HG03135 (cell line): ENCODE measurements around the gene CHRNG.

Source experiments
- ATAC-seq: cut with Tn5 transposase; IDR thresholded peaks from one replicate; pipeline ENCODE4 v1.9.1; 2021; ENCODE audit warnings: mild to moderate bottlenecking, moderate library complexity; ENCODE audit not compliant: unreplicated experiment

Gene CHRNG, protein sequence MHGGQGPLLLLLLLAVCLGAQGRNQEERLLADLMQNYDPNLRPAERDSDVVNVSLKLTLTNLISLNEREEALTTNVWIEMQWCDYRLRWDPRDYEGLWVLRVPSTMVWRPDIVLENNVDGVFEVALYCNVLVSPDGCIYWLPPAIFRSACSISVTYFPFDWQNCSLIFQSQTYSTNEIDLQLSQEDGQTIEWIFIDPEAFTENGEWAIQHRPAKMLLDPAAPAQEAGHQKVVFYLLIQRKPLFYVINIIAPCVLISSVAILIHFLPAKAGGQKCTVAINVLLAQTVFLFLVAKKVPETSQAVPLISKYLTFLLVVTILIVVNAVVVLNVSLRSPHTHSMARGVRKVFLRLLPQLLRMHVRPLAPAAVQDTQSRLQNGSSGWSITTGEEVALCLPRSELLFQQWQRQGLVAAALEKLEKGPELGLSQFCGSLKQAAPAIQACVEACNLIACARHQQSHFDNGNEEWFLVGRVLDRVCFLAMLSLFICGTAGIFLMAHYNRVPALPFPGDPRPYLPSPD

DNA sequence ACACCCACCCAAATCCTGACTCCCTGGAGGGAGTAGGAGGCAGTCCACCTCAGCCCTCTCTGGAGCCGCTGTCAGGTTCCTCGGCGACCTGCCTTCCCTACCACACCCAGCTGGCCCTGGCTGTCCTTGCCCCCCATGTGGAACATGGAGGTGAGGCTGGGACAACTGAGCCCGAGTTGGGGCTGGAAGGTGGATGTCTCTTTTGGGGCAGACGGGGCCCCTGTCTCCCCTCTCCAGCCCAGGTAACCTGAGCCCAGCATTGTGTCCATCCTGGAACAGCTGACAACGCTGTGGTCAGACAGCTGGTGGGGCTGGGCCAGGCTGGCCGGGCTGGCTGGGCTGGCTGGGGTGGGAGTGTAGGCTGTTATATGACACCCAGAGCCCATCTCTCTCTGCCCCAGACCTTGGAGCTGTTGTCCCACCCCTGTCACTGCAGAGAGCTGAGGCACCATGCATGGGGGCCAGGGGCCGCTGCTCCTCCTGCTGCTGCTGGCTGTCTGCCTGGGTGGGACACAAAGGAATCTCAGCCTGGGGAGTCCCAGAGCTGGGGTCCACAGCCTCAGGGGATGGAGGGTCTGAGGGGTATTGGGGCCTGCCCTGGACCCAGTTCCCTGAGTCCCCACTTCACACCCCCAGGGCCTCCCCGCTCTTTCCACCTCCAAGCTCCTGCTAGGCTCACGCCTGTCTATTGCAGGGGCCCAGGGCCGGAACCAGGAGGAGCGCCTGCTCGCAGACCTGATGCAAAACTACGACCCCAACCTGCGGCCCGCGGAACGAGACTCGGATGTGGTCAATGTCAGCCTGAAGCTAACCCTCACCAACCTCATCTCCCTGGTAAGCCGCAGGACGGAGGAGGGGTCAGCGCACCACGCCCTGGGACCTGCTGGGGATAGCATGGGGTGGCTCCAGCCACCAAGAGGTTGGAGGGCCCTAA is at the start of gene CHRNG:
CHRNG (plus strand) TSS at position 395 of the 934 bp plus-strand sequence; CDS start at position 451, 56 bp downstream.
- no peak for ATAC-seq

DNA sequence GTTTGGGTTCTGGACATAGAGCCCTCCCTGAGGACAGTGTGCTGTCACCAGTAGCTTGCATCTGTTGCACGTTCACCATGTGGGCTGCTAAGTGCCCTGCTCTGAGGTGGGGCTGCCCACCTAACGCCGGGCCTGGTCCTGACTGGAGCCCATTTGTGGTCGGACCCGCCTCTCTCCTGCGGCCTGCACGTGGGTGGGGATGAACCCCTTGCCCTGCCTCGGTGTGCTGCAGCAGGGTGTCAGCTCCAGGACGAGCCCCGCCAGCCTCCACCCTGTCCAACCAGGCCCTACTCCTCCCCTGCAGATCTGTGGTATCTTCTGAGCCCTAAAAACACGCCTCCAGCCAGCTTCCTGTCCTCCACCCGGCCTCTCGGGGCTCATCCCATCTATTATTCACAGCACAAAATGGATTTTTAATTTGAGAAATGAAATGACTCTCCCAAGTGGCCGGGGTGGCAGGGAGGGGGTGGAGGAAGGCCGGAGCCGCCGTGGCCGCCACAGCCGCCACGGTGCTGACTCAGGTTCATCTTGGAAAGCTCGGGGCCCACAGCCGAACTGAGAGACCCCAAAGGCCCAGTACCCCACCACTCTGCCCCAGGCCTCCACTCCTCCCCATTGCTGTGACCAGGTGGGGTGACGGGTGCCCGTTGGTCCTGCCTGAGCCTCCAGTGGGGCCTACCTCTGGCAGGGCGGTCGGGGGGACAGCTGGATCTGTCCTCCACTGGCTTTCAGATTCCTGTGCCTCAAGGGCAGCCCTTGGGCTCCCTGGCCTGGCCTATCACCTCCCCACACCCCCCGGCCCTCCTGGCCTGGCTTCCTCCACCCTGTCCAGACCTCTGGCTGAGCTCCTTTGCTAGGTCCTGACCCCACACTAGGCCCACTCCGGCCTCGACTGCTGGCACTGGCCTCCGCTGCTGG is 49.0 kb upstream of the CHRNG start:
- ATAC-seq, result no peak

DNA sequence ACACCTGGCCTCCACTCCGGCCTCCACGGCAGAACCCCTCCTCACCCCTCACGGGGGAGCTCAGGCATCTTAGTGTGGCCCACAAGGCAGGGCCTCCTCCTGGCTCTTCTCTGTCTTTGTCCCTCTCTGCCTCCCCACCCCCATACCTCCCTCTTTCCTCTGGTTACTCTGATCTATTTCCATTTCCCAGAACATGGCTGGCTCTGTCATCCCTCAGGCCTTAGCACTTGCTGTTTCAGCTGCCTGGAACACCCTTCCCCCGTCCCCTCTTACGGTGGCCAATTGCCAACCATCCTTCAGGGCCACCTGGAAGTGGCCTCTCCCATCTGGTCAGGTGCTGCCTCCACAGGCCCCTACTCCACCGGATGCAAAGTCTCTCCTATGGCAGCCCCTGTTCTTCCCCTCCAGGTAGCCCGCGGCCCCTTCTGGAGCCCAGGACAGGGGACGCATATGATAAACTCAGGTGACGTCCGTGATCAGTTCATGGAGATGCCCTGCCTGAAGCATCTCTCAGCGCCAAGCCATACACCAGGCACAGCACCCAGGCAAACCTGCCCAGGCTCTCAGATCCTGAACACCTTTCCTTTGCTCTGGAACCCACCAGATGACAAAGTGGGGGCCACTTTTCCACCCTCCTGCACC is 48.2 kb upstream of the CHRNG start:
- ATAC-seq, result no peak

DNA sequence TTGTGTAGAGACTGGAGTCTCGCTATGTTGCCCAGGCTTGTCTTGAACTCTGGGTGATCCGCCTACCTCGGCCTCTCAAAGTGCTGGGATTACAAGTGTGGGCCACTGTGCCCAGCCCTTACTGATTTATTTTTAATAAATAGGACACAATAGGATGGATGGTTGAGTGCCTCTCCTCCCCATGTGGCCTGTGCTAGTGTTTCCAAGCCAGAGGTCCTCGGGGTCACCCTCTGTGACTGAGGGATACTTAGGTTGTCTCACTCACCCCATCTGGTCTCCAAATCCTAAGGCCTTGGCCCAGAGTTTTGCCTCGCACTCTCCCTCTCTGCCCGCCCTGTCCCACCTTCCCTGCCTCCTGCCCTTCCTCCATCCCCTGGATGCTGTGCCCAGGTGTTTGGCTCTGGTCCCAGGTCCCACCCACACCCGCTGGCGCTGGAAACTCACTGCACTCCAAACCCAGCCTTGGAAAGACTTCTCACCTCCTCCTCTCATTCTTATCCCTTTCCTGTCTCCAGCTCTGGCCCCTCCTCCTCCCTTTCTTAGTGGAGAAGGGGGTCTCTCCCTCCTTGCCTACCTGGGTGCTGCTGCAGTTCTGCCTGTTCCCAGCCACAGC is 47.1 kb upstream of the CHRNG start:
- ATAC-seq, result no peak

DNA sequence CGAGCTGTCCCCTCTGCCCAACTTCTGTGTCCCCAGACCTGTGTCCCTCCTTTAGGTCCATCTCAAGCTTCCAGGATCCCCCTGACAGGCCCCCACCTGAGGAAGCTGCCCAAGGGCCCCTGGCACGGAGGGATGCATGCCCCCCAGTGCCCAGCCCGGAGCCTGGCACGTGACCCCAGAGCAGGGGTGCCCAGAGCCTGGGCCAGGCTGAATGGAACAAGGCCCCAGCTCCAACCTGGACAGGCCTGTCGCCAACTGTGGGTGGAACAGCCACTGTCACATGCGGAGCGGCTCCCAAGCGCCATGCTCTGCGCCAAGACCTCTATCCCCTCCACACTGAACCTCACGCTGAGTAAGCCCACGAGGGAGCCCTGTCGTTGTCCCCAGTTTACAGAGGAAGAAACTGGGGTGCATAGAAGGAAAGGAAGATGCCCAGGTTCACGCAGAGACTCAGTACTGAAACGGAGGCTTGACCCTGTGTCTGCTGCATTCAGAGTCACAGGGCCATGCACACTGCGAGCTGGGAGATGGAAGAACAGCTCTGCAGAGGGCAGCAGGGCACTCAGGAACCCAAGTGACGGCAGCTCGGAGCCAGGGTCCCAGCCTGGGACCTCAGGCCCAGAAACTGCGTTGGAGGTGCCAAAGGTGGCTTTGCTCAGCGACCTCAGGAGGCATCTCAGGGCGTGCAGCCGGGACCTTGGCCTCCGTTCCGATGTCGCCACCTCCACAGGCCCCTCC is 46.4 kb upstream of the CHRNG start:
- ATAC-seq, result no peak

DNA sequence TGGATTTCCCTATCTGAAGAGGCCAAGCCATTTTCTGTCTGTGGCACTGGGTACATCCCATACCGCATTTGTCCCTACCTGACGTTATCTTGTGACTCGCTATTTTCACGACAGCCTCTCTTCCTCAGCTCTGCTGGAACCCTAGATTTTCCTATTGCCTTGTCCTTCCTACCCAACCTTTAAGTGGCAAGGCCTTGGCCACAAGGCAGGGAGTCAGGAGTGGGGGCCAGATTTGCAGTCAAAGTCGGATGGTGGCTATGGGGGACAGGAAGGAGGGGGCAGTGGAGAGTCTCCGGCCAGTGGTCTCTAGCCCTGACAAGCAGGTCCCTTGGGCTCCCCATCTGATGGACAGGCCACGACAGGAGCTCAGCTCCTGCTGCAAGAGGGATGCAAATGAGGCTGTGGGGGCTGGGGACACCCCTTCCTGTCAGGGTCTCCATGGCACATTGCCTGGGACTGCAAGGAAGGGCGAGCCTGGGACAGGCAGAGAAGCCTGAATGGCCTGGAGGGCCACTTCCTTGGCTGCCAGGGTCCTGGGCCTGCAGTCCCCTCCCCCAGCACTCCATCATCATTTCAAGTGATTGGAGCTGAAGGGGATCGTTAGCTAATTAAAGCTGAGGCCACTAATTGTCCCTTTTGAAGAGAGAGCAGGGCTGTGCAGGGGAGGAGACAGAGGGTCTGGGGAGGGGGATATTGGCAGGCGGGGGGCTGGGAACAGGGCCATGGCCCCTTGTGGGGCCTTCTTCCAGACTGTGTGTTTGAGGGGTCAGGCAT is 45.6 kb upstream of the CHRNG start:
- no peak for ATAC-seq

DNA sequence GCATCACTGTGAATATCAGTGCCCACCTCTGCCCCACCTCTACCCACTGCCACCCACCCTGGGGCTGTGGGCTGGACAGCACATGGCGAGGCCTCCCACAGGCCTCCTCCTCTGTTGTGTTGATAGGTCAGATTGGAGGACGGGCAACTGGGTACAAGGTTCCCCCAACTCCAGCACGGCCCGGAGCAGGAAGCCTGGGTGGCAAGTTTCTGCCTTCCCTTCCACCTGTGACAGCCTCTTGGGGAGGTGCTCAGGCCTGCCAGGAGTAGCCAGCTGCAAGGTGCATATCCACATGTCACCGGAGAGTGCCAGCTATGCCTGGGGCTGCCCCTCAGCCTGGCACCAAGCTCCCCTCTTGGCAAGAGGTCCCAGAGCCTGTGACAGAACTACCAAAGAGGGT is 45.0 kb upstream of the CHRNG start:
- ATAC-seq, result no peak

DNA sequence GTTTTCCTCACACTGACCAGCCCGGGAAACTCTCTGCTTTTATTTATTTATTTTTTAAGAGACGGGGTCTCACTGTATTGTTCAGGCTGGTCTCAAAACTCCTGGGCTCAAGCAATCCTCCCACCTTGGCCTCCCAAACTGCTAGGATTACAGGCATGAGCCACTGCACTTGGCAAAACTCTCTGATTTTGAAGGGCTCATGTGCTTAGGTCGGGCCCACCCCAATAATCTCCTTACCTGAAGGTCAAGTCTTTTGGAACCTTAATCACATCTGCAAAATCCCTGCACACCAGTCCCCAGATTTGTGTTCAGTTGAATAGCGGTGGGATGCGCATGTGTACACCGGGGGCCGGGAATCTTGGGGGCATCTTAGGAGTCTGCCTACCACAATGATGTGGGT is 44.2 kb upstream of the CHRNG start:
- no peak for ATAC-seq

DNA sequence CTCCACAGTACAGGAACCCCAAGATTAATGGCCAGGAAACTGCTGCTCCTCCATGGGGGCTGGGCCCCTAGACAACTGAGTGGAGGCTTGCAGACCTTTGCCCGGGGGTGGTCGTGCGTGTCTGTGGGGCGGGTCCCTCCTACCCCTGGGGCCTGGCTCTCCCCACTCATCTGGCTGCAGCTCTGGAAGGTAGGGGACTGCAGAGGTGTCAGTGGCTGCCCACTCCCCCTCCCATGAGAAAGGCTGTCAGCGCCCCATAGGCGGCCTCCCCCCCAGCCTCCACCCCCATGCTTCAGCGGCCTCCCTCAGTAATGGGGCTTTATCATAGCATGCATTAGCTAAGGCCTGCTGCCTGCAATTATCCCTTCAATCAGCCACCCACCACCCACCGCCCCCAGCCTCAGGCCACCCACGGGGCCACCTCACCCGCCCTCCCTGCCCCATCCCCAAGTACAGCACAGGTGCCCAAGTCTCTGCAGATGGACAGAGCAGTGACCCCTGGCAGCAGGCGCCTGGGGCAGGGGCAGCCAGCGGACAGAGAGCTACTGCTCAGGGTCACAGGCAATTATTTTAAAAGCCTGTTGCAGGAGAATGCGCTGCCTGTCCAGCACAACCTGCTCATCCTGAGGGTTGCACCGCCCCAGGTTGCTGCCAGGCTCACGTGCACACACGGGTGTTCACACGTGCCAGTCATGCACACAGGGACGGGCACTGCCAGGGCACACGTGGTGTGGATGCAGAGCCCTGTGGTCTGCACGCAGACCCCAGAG is 42.8 kb upstream of the CHRNG start:
- ATAC-seq, result no peak

DNA sequence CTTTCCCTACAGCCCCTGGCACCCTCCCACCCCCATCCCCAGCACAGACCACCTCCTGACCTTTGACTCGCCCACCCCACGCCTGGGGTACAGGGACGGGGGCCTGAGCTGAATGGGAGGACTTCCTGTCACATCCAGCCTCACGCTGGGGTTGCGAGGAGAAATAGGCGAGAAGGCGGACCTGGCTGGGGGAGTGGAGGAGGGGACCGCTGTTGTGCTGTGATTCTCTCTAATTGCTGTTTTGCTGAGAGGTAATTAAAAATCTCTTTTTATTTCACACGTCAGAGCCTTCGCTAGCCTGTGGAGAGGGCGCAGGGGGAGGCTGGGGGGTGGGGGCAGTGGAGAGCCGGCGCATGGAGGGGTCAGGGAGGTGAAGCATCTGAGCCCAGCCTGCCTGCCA is 42.1 kb upstream of the CHRNG start:
- ATAC-seq, result no peak

DNA sequence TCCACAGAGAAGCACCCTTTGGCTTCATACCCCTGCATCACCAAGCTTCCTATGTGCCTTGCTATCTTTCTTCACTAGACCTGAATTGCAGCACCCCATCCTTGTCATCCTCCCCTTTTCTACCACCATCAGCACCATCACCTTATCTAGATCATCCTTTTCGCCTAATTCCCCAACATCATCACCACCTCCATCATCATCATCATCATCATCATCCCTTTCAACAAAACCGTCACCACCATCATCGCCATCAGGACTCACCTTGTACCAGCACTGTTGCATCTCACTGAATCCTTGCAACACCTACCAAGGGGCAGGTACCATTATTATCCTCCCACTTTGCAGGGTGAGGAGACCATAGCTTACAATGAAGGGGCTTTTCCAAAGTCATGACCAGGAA is 41.0 kb upstream of the CHRNG start:
- no peak for ATAC-seq

DNA sequence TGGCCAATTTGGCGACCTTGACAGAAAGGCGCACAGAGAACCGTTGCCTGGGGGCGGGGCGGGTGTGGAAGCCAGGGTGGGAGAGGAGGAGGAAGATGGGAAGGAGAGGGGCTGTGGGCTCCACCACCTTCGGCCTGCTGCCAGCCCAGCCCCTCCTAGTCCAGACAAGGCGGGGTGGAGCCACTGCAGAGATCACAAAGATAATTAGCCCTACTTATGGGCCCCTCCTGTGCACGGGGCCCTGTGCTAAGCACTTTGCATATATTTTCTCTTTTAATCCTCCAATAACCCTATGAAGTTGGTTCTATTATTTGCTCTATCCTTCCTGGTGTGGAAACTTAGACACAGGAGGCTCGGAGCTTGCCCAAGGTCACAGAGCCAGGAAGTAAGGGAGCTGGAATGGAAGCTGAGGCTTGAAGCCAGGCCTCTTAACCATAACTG is 38.1 kb upstream of the CHRNG start:
- no peak for ATAC-seq

DNA sequence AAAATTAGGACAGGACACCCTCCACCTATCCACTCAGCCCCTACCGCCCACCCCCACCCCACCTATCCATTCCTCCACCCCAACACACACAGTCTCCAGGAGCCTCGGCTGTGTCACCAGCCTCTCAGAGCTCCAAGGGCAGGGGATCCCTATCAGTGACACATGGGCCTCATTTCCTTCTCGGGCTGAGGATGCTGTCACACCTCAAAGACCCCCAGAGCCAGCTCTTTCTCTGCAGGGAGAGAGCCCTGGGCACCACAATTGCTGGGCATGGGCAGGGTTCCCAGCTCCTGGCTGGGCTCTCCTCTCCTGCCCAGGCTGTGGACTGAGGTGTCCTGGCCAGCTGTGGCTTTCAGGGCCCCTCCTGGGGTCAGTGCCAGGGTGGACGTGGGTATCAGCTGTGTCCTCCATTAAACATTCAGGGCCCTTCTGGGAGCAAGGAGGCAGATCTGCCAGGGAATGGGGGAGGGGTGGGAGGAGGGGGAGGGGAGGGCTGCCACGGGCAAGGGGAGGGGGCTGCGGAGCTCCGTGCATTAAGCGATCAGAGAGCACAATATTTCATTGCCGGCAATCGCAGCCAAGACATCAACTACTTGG is 37.6 kb upstream of the CHRNG start:
- ATAC-seq, result no peak

DNA sequence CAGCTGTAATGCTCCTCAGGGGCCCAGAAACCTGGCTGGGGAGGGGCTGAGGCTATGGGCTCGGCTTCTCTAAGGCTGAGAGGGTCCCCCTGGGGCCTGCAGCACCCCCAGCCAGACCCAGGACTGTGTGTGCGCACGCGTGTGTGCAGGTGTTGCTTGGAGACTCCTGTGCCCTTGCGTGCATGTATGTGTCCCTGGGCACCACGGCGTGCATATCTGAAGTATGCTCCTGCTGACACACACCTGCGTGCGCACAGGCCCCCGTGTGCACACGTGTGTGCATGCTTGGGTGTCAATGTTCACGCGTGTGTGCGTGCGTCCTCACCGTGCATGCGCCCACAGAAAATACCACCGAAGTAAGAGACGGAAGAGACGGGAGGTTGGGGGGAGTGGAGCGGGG is 37.0 kb upstream of the CHRNG start:
- no peak for ATAC-seq

DNA sequence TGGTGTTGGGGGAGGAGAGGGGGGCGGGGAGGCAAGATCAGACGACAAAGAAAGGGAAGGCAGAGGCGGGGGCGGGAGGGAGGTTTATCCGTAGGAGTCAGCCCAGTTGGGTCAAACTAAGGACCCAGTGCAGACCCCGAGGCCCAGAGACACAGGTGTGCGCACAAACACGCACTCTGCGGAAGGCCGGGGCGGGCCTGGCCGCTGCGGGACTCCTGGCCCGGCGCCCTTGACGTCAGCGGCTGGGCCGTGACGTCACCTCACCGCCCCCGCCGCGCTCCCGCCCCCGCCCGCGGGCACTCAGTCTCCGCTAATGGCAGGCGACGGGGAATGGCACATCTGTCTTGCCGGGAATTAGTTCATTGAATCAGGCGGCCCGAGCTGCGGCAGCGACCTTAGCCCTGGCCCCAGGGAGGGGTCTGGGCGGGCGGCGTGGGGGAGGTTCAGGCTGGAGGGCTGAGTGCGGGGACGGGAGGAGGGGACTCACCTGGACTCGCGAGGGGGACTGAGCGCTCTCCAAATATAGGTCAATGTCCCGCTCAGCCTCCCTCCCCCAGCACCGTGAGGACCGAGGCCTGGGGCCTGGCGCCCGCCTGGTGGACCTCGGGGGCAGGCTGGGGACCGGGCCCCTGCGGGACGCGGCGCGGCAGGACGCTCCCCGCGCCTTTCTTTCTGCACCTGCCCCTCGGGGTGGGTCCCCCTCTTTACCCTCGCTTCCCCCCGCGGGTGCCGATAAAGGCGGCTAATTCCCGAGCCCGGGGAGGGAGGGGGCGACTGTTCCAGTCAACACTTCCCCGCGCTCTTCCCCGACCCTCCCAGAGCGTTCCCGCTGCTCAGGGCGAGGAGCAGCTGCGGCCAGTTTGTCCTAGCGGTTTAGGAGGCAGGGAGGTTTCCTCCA is 36.3 kb upstream of the CHRNG start:
- ATAC-seq, result no peak

DNA sequence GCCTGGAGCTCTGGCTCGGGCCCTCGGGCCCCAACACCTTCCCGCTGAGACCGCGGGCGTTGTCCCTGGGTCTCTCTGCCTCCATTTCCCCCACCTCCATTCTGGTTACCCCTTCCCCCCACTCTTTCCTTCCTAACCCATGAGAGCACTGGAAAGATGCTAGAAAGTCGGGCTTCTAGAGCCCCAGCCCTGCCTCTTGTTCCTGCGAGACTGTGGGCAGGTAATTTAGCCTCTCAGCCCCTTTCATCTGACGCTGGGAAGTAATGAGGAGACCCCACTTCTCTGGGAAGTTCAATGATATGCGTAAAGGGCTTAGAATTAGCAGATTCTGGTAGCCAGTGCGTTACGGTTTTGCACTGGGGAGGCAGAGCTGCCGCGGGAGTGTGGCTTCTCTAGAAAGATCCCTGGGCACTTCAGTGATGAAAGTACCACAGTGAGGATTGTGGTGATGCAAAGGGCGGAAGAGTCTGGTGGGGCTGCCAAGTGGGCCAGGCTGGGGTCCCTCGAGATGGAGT is 35.6 kb upstream of the CHRNG start:
- ATAC-seq, result no peak
